ENCODE data around the gene THSD7B. TPM values are rescaled to one million over a fixed set of nuclear protein-coding genes. Genes with fewer than 3 reads are reported as not detected.

Gene THSD7B
- total RNA-seq, 1 donor from 2014 or later = 0.19 TPM

- peaks cover 2% of the 10 kb centered on the region for H3K27me3 Mint-ChIP-seq (ENCODE audit: low read depth)
- DNase-seq (ENCODE audit: low read depth, low spot score) = no peak
- no peak overlapping the region for H3K4me3 Mint-ChIP-seq
- no peaks in the 10 kb centered on the region for H3K4me1 Mint-ChIP-seq
- no peaks in the 10 kb centered on the region for H3K9me3 Mint-ChIP-seq
- no peak overlapping the region for H3K27ac Mint-ChIP-seq (ENCODE audit: unreplicated experiment)
- no peaks in the 10 kb centered on the region for H3K36me3 Mint-ChIP-seq (ENCODE audit: low read depth)
- TF ChIP-seq CTCF (conservative IDR thresholded peaks at IDR 0.05) = no peak
Observed at GRCh38 chr2:137002896-137003295, 237.6 kb downstream of the THSD7B start.

DNA sequence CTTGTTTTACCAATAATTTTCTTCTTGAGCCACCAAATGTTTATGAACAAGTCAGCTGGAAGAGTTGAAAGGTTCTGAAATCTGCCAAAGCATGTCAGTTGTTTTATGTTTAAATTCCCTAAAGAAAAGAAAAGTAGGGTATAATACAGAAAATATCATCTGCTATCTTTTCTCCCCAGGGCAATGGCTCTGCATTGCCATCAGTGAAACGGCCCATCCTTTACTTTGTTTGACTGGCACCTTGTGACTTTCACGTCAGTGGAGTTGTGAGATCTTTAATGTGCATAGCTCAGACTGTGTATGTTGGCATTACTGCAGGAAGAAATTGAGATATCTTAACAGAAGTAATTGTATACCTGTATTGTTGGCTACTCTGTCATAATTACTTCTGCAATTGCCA, 239.9 kb downstream of the THSD7B start:
- Mint-ChIP-seq H3K4me1 (no peaks in the 10 kb centered on the region), H3K27me3 (ENCODE audit: low read depth) (peaks cover 2% of the 10 kb centered on the region), H3K9me3 (no peaks in the 10 kb centered on the region), H3K36me3 (ENCODE audit: low read depth) (no peaks in the 10 kb centered on the region), H3K27ac (ENCODE audit: unreplicated experiment) (no peak overlapping the region), H3K4me3 (no peak overlapping the region)
- TF ChIP-seq CTCF (conservative IDR thresholded peaks at IDR 0.05) = no peak
- DNase-seq (ENCODE audit: low read depth, low spot score) = no peak

- H3K4me1 Mint-ChIP-seq = no peaks in the 10 kb centered on the region
- no peak for TF ChIP-seq CTCF (conservative IDR thresholded peaks at IDR 0.05)
- no peak overlapping the region for H3K4me3 Mint-ChIP-seq
- H3K9me3 Mint-ChIP-seq = no peaks in the 10 kb centered on the region
- no peak for DNase-seq (ENCODE audit: low read depth, low spot score)
- H3K27me3 Mint-ChIP-seq (ENCODE audit: low read depth) = no peaks in the 10 kb centered on the region
- no peaks in the 10 kb centered on the region for H3K36me3 Mint-ChIP-seq (ENCODE audit: low read depth)
- H3K27ac Mint-ChIP-seq (ENCODE audit: unreplicated experiment) = no peak overlapping the region
Observed at GRCh38 chr2:137007938-137008337, 242.6 kb downstream of the THSD7B start.

GRCh38 chr2:137009953-137010352, 244.6 kb downstream of the THSD7B start:
- no peak for TF ChIP-seq CTCF (conservative IDR thresholded peaks at IDR 0.05)
- Mint-ChIP-seq H3K27me3 (ENCODE audit: low read depth) (peaks cover 4% of the 10 kb centered on the region), H3K36me3 (ENCODE audit: low read depth) (no peaks in the 10 kb centered on the region), H3K4me1 (no peaks in the 10 kb centered on the region), H3K9me3 (peaks cover 4% of the 10 kb centered on the region), H3K4me3 (no peak overlapping the region), H3K27ac (ENCODE audit: unreplicated experiment) (no peak overlapping the region)
- DNase-seq (ENCODE audit: low read depth, low spot score) = no peak

DNA sequence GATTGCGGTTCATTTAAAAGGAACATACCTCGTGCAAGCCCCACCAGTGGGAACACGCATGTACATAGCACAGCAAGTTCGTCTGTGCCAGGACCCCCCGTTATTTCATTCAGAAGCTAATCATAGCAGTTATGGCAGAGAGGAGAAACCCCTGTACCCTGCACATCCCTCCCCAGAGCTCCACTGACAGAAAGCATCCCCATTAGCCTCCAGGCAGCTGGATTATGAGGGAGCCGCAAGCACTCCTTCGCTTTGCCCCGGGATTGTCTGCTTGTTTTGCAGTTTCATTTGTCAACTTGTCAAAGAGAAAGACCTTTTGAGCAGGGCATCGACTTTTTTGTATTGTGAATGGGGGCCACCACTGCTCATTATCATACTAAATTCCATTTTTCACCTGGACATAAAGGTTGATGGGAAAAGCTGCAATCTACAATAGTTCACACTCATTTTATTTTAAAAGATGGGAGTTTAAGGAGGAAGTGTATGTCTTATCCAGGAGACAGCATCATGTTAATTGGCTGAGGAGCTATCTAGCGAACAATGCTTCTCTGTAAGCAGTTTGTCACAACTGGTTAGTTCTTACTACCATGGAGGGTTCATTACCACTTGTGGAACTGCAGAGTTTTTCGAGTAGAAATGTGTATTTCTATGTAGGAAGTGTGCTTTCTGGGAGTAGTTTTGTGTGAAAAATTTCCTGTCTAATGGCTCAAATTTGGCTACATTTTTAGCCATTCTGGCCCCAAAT, 255.3 kb downstream of the THSD7B start:
- Mint-ChIP-seq H3K27me3 (ENCODE audit: low read depth) (peaks cover 3% of the 10 kb centered on the region), H3K9me3 (no peaks in the 10 kb centered on the region), H3K36me3 (ENCODE audit: low read depth) (no peaks in the 10 kb centered on the region), H3K4me1 (peaks cover 10% of the 10 kb centered on the region), H3K27ac (ENCODE audit: unreplicated experiment) (no peak overlapping the region), H3K4me3 (no peak overlapping the region)
- no peak for DNase-seq (ENCODE audit: low read depth, low spot score)
- TF ChIP-seq CTCF (conservative IDR thresholded peaks at IDR 0.05) = no peak

All from neural crest cell (in vitro differentiated cells).